H1 (cell line): Measurements from ENCODE around the gene MAML3. TPM values are rescaled to one million over a fixed set of nuclear protein-coding genes. Genes with fewer than 3 reads are reported as not detected.

Experiments
- CTCF ChIA-PET: fragments of 300-600 bp; sonication (Branson Sonifier 250); formaldehyde crosslinking; loops from one replicate; lab custom pipeline; 2021; ENCODE audit not compliant: partially characterized antibody; lab: Charles Lee
- POLR2A ChIA-PET: fragments of 300-600 bp; sonication (Branson Sonifier 250); formaldehyde crosslinking; loops from one replicate; lab custom pipeline; 2021; ENCODE audit warnings: inconsistent platforms; ENCODE audit not compliant: partially characterized antibody; lab: Charles Lee
- DNase-seq, 2 experiments: peaks; one replicate each; pipeline versions ENCODE4 v3.0.0 to v3.0.0-alpha.2; 2010 to 2022; ENCODE audit warnings: low spot score in 2 of 2, low read depth in 1 of 2, mixed read lengths in 1 of 2
- FAIRE-seq: peaks from 2 replicates; lab custom pipeline; 2011; peaks lifted over from hg19 to GRCh38; lab: Jason Lieb, UNC
- H2AFZ ChIP-seq: 2 replicates; pipeline ENCODE4 v1.8.1; 2012; ENCODE audit warnings: low read length, inconsistent platforms
- H2AK5ac ChIP-seq: 2 replicates; pipeline ENCODE4 v1.6.1; 2013; ENCODE audit warnings: low read depth, low read length
- H2BK120ac ChIP-seq: replicated peaks from 2 replicates; pipeline ENCODE3; 2013; ENCODE audit warnings: low read depth, low read length, inconsistent platforms
- H2BK12ac ChIP-seq: 2 replicates; pipeline ENCODE4 v1.6.1; 2013; ENCODE audit warnings: low read depth, low read length
- H2BK15ac ChIP-seq: 2 replicates; pipeline ENCODE4 v1.6.1; 2013; ENCODE audit warnings: low read length
- H2BK20ac ChIP-seq: 2 replicates; pipeline ENCODE4 v1.6.1; 2013; ENCODE audit warnings: low read length
- H2BK5ac ChIP-seq: 2 replicates; pipeline ENCODE4 v1.6.1; 2013; ENCODE audit warnings: low read depth, low read length
- H3K14ac ChIP-seq: 2 replicates; pipeline ENCODE4 v1.6.1; 2013; ENCODE audit warnings: inconsistent platforms; ENCODE audit not compliant: insufficient read length
- H3K18ac ChIP-seq: 2 replicates; pipeline ENCODE4 v1.6.1; 2013; ENCODE audit warnings: low read length; ENCODE audit errors: extremely low read depth
- H3K23ac ChIP-seq: 2 replicates; pipeline ENCODE4 v1.6.1; 2013; ENCODE audit warnings: inconsistent platforms; ENCODE audit not compliant: insufficient read length
- H3K23me2 ChIP-seq: 2 replicates; pipeline ENCODE4 v1.6.1; 2013; ENCODE audit warnings: low read depth, low read length
- H3K27ac ChIP-seq: 2 replicates; pipeline ENCODE4 v1.6.1; 2011; ENCODE audit warnings: low read depth, low read length, inconsistent platforms
- H3K27me3 ChIP-seq, 4 experiments: replicated peaks in 1 of 4; 1 replicate in 1 of 4; 2 replicates in 3 of 4; pipeline versions ENCODE4 v1.6.1 to v1.8.1; 2011 to 2013; ENCODE audit warnings: low read length in 3 of 4, mild to moderate bottlenecking in 3 of 4, inconsistent platforms in 2 of 4, mixed read lengths in 2 of 4, moderate library complexity in 1 of 4; ENCODE audit not compliant: control insufficient read depth in 3 of 4, insufficient read depth in 3 of 4; ENCODE audit errors: extremely low read depth in 1 of 4
- H3K36me3 ChIP-seq, 4 experiments: 2 replicates each; pipeline versions ENCODE4 v1.6.1 to v1.8.1; 2011 to 2013; ENCODE audit warnings: mild to moderate bottlenecking in 4 of 4, low read length in 3 of 4, moderate library complexity in 2 of 4, control low read depth in 1 of 4, inconsistent platforms in 1 of 4; ENCODE audit not compliant: insufficient read depth in 4 of 4, control insufficient read depth in 2 of 4
- H3K4ac ChIP-seq: replicated peaks from 2 replicates; pipeline ENCODE3; 2013; ENCODE audit warnings: low read length, low read depth, mixed read lengths, inconsistent platforms; ENCODE audit not compliant: insufficient read length
- H3K4me1 ChIP-seq, 4 experiments: replicated peaks in 1 of 4; 1 replicate in 1 of 4; 2 replicates in 3 of 4; pipeline versions ENCODE4 v1.6.1 to v1.8.1; 2011 to 2013; ENCODE audit warnings: low read length in 3 of 4, inconsistent platforms in 2 of 4, mixed read lengths in 1 of 4; ENCODE audit not compliant: insufficient read depth in 4 of 4, control insufficient read depth in 3 of 4
- H3K4me2 ChIP-seq, 2 experiments: 2 replicates each; pipeline versions ENCODE4 v1.6.1 to v1.8.1; 2011 to 2013; ENCODE audit warnings: low read depth in 2 of 2, low read length in 2 of 2, control low read depth in 1 of 2, inconsistent platforms in 1 of 2, mild to moderate bottlenecking in 1 of 2; ENCODE audit not compliant: insufficient read depth in 1 of 2
- H3K4me3 ChIP-seq, 4 experiments: fragments of 200-600, 300-600 bp in 1 of 4; sonication (generic), shearing (Covaris generic), sonication (Bioruptor Twin) in 1 of 4; 2 replicates each; pipeline versions ENCODE4 v1.5.1 to v1.8.1; 2011 to 2016; ENCODE audit warnings: low read length in 4 of 4, low read depth in 3 of 4, control low read depth in 2 of 4, inconsistent platforms in 2 of 4, mild to moderate bottlenecking in 2 of 4, mixed read lengths in 1 of 4, moderate library complexity in 1 of 4; ENCODE audit not compliant: insufficient read depth in 2 of 4; ENCODE audit errors: extremely low read depth in 1 of 4
- H3K56ac ChIP-seq: replicated peaks from 2 replicates; pipeline ENCODE3; 2013; ENCODE audit warnings: low read depth, mild to moderate bottlenecking, mixed read lengths, low read length, inconsistent platforms; ENCODE audit not compliant: insufficient read length
- H3K79me1 ChIP-seq: 2 replicates; pipeline ENCODE4 v1.6.1; 2013; ENCODE audit warnings: low read depth, low read length, control low read depth
- H3K79me2 ChIP-seq, 2 experiments: 2 replicates each; pipeline versions ENCODE4 v1.6.1 to v1.8.1; 2012 to 2013; ENCODE audit warnings: low read length in 2 of 2, mild to moderate bottlenecking in 2 of 2, inconsistent platforms in 1 of 2; ENCODE audit not compliant: insufficient read depth in 2 of 2, control insufficient read depth in 1 of 2
- H3K9ac ChIP-seq, 4 experiments: replicated peaks in 1 of 4; 1 replicate in 1 of 4; 2 replicates in 3 of 4; pipeline versions ENCODE4 v1.6.1 to v1.8.1; 2011 to 2013; ENCODE audit warnings: low read depth in 3 of 4, low read length in 3 of 4, control low read depth in 2 of 4, mild to moderate bottlenecking in 2 of 4, moderate library complexity in 2 of 4, inconsistent platforms in 1 of 4; ENCODE audit errors: extremely low read depth in 1 of 4
- H3K9me3 ChIP-seq, 2 experiments: 2 replicates each; pipeline versions ENCODE4 v1.6.1 to v1.8.1; 2012 to 2013; ENCODE audit warnings: mild to moderate bottlenecking in 2 of 2, moderate library complexity in 2 of 2, control low read depth in 1 of 2, inconsistent platforms in 1 of 2, low read depth in 1 of 2, low read length in 1 of 2, mixed read lengths in 1 of 2; ENCODE audit not compliant: insufficient read depth in 2 of 2
- H4K20me1 ChIP-seq, 2 experiments: replicated peaks in 1 of 2; 2 replicates each; pipeline versions ENCODE3 to v1.8.1; 2011 to 2013; ENCODE audit warnings: inconsistent platforms in 2 of 2, low read length in 2 of 2, mild to moderate bottlenecking in 1 of 2; ENCODE audit not compliant: insufficient read depth in 2 of 2, control insufficient read depth in 1 of 2
- H4K5ac ChIP-seq: 2 replicates; pipeline ENCODE4 v1.6.1; 2013; ENCODE audit warnings: low read length, low read depth, mixed read lengths, inconsistent platforms; ENCODE audit not compliant: insufficient read length
- H4K8ac ChIP-seq: 2 replicates; pipeline ENCODE4 v1.8.0; 2013; ENCODE audit warnings: mild to moderate bottlenecking, moderate library complexity, low read length, inconsistent platforms; ENCODE audit not compliant: insufficient read depth; ENCODE audit errors: extremely low read depth
- H4K91ac ChIP-seq: replicated peaks from 2 replicates; pipeline ENCODE3; 2013; ENCODE audit warnings: low read length, mixed read lengths, inconsistent platforms; ENCODE audit not compliant: insufficient read length
- CEBPB ChIP-seq: IDR thresholded peaks from 2 replicates; pipeline ENCODE4 v1.6.1; 2012; ENCODE audit warnings: low read depth, low read length
- HDAC6 ChIP-seq: IDR thresholded peaks from one replicate; pipeline ENCODE4 v1.7.1; 2012; ENCODE audit warnings: low read depth, mild to moderate bottlenecking, inconsistent platforms, low read length, moderate library complexity
- KDM5A ChIP-seq: fragments of 200-600 bp; IDR thresholded peaks from 2 replicates; pipeline ENCODE4 v1.7.1; 2012; ENCODE audit warnings: mild to moderate bottlenecking, low read length, inconsistent platforms, mixed read lengths
- WGBS, 2 experiments: shearing (Covaris generic) in 1 of 2; methylation state at CpG; one replicate each; pipeline versions ENCODE4 v1.1.6 to v1.1.7; 2013 to 2015; ENCODE audit warnings: low lambda C conversion rate in 2 of 2, mixed read lengths in 2 of 2, inconsistent platforms in 1 of 2, low coverage in 1 of 2, missing lambda C conversion rate in 1 of 2; ENCODE audit not compliant: insufficient replicate concordance in 2 of 2, insufficient coverage in 1 of 2, insufficient read length in 1 of 2; ENCODE audit errors: extremely low coverage in 1 of 2, missing lambda C conversion rate in 1 of 2; 5-methylcytosine and 5-hydroxymethylcytosine counted together
- polyA plus RNA-seq, 7 experiments: library from polyadenylated mRNA; depleted of rRNA in 3 of 7; stranded (reverse) in 5 of 7; unstranded in 2 of 7; fragments of >200 nt in 5 of 7; fragments of 200-250 nt in 2 of 7; gene quantifications; 1 replicate in 5 of 7; 2 replicates in 1 of 7; 4 replicates in 1 of 7; pipeline versions ENCODE4 v1.2.1 to v1.2.3, GENCODE V29; 2011 to 2013; ENCODE audit warnings: missing spikeins in 2 of 7, mixed read lengths in 2 of 7
- total RNA-seq: library from RNA; stranded (reverse); fragmentation: NEBNext Ultra II Directional; extraction: Animal tissue kit (Norgen Biotek cat#: 25700); gene quantifications from 2 replicates; pipeline ENCODE4 v1.2.1, GENCODE V29; 2021

Gene MAML3
- total and polyA plus RNA-seq, 2 of the 8 experiments (the other 6 are each of a cell fraction or from before 2014, with no cell fraction given), result 2.1 to 5.7 TPM

DNA sequence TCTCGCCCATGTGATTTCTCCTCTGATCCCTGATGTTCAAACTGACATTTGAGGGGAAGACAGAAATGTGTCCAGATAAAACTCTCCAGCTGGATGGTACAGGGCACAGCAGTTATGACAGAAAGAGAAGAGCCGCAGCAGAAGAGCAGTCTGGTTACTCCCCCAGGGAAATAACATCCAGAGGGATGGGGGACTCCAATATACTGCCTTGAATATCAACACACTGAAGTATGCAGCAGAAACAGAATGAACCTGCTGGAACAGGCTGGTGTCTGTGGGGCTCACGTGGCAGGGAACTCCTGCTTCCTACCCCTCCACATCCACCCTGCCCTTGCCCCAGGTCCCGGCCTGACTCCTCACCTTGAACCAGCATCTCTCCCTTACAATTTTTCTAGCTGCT, 394.9 kb downstream of the MAML3 start:
- no peaks in the 10 kb centered on the region for H3K23me2 ChIP-seq
- peaks cover 0 to 11% (median 5%) of the 10 kb centered on the region in 4 experiments; a peak in 2 of 7 replicates for H3K4me1 ChIP-seq
- H4K91ac ChIP-seq, result no peak overlapping the region
- H2AK5ac ChIP-seq, result no peak overlapping the region
- ChIA-PET POLR2A (no interaction called here), CTCF (interaction anchor here (3.6 kb wide), 1 partner anchor 10 kb away, joined by 17 read pairs; no protein-coding TSS in a partner anchor)
- H2BK12ac ChIP-seq, result no peak overlapping the region
- no peak overlapping the region for H4K5ac ChIP-seq
- H3K4me2 ChIP-seq, result no peak overlapping the region
- H3K36me3 ChIP-seq, result no peaks in the 10 kb centered on the region
- H3K27me3 ChIP-seq, result no peaks in the 10 kb centered on the region; a peak in 1 of 7 replicates
- H3K14ac ChIP-seq, result no peak overlapping the region
- no peak overlapping the region for H3K56ac ChIP-seq
- H3K18ac ChIP-seq, result no peak overlapping the region
- no peak overlapping the region for H3K4ac ChIP-seq
- no peak for FAIRE-seq
- no peak overlapping the region for H2BK15ac ChIP-seq
- TF ChIP-seq CEBPB (no peak), HDAC6 (no peak), KDM5A (no peak)
- H2AFZ ChIP-seq, result no peak overlapping the region
- H3K9me3 ChIP-seq, result no peaks in the 10 kb centered on the region
- no peak overlapping the region for H2BK5ac ChIP-seq
- no peak for DNase-seq
- H4K20me1 ChIP-seq, result no peaks in the 10 kb centered on the region
- H3K23ac ChIP-seq, result no peak overlapping the region
- H3K79me2 ChIP-seq, result no peaks in the 10 kb centered on the region
- 82% methylated on average over 4 of the region's 4 CpGs; no CpG with 5 or more reads in 1 of the 2 experiments for WGBS, 2 experiments
- no peak overlapping the region for H2BK20ac ChIP-seq
- no peak overlapping the region for H3K9ac ChIP-seq
- no peaks in the 10 kb centered on the region; the same call in 1 of the 2 replicates for H3K79me1 ChIP-seq
- no peak overlapping the region for H3K4me3 ChIP-seq
- H3K27ac ChIP-seq, result no peak overlapping the region
- no peak overlapping the region for H2BK120ac ChIP-seq
- H4K8ac ChIP-seq, result no peak overlapping the region
